HG03280 (cell line): ENCODE measurements around the gene LCLAT1.
"Not testable (repeated sequence)": the region's sequence is repeated elsewhere in the genome, so short reads cannot be mapped to it uniquely, and the experiment has no call there.

ENCODE experiments used
- ATAC-seq: cut with Tn5 transposase; IDR thresholded peaks from one replicate; pipeline ENCODE4 v1.9.1; 2021; ENCODE audit warnings: mild to moderate bottlenecking, moderate library complexity; ENCODE audit not compliant: unreplicated experiment

LCLAT1 gene

GRCh38 chr2:30583204-30583749 lies 136.2 kb downstream of the LCLAT1 start:
- ATAC-seq = no peak

DNA sequence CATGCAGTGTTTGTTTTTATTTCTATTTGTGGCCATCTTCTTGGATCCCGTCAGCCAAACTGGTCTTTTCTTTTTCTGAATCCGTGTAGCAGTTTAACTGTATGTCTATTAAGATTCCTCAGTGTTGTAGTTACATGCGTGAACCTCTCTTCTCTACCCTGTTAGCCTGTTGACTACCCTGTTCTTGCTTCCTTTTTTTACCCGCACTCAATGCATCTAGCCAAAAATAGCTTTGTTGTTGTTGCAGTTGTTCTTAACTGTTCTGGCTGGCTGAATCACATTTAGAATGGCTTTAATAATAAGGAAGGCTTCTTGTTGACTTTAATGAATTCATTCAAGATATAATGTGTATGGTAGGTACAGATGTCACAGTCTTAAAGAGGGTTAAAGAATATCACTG lies 137.1 kb downstream of the LCLAT1 start:
- ATAC-seq = peak; percentile 77

- ATAC-seq = no peak
Measured at GRCh38 chr2:30588994-30589393, 141.9 kb downstream of the LCLAT1 start.

DNA sequence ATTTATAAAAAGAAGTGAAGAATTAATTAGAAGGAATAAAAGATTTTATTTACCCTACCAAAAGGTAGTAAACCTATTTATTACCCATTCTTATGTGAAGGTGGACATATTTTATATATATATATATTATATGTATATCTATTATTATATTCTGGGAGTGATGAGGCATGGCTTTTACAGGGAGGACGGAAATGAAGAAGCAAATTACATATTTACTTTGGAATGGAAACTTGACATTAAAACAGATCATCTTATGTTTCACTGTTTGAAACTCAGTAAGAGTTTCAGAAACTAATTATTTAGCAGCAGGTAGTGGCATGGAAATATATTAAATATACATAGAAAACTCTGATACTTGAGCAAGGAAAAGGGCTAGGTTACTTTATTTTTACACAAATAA lies 143.4 kb downstream of the LCLAT1 start:
- no peak for ATAC-seq

DNA sequence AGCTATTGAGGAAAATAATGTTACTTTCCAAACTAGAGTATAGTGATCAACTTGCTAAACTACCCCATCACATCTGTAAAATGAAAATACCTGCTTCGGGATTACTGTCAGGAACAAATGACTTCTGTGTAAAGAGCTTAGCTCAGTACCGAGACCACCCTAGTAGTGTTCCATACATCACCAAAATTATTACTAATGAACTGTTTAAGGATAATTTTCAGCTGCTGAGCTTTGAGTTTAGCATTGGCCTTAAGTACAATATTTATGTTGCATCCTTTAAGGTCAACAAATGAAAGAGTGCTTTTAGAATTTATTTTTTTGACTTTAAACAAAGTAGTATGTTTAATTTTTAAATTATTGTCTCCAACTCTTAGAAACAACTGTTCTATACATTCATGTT lies 144.1 kb downstream of the LCLAT1 start:
- no peak for ATAC-seq

DNA sequence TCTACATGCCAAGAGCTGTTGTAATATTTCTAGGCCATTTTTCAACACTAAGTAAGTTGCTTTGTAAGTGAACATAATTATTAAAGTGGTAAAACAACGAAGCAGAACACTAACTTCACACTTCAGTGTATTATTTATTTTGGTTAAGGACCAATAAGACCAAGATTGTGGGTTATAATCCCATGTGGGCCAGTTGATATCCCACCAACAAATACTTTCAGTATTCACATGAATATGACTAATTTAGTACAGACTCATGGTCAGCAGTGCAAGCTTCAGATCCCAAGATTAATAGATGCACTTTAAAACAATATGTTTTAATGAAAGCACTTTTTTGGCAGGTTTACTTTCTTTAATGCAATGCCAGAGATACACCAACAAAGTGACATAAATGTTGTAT lies 154.3 kb downstream of the LCLAT1 start:
- ATAC-seq = no peak

- no peak for ATAC-seq
Measured at GRCh38 chr2:30605197-30605596, 158.2 kb downstream of the LCLAT1 start.

- ATAC-seq = no peak
Measured at GRCh38 chr2:30608643-30609042, 161.6 kb downstream of the LCLAT1 start.

- no peak for ATAC-seq
Measured at GRCh38 chr2:30611583-30611982, 164.5 kb downstream of the LCLAT1 start.

GRCh38 chr2:30612371-30612770 lies 165.3 kb downstream of the LCLAT1 start:
- no peak for ATAC-seq

- ATAC-seq = no peak
Measured at GRCh38 chr2:30613001-30613400, 166.0 kb downstream of the LCLAT1 start.

DNA sequence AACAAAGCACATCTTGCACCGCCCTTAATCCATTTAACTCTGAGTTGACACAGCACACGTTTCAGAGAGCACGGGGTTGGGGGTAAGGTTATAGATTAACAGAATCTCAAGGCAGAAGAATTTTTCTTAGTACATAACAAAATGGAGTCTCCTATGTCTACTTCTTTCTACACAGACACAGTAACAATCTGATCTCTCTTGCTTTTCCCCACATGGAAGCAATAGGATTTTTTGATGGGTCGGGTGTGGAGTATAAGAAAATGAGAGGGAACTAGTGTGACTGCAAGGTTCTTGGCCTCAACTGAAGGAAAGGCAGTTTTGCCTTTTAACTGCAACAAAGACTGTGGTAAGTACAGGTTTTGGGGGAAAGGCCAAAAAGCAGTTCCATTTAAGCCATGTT lies 167.2 kb downstream of the LCLAT1 start:
- ATAC-seq = not testable (repeated sequence)

DNA sequence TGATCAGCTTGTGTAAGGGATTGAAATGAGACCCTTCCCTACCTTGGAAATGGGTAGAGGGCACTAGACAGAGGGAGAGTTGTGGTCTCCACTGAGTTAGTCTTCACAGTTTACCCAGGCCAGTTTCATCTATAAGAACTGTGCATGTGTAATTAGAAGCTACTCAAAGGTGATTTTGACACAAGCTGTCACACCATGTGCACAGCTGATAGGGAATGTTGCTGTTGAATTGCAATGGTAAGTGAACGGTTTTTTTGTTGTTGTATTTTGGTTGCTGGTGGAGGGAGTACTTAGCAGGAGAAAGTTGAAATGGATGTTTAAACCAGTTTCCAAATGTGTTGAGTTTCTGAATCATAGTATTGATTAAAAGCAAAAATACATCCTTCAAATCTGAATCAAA lies 168.9 kb downstream of the LCLAT1 start:
- ATAC-seq = no peak

GRCh38 chr2:30620102-30620501 lies 173.1 kb downstream of the LCLAT1 start:
- no peak for ATAC-seq

DNA sequence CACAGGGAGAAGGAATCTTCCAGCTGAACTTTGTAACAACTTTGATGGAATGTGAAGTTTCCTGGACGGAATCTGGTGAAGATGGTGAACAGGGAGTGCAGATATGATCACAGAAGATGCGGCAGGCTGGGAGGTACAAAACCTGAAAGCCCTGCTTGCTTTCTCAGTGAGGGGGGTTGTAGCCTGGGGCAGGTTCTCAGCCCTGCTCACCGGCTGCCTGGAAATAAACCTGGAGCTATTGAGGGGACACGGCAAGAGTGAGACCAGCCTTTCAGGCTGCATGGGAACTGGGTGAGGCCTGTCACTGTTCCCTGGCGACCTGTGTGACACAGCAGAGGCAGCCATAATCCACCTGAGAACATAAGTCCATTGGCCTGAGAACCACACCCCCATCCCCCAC lies 174.8 kb downstream of the LCLAT1 start:
- ATAC-seq = no peak

GRCh38 chr2:30622452-30622851 lies 175.4 kb downstream of the LCLAT1 start:
- no peak for ATAC-seq

GRCh38 chr2:30625276-30625675 lies 178.2 kb downstream of the LCLAT1 start:
- no peak for ATAC-seq

DNA sequence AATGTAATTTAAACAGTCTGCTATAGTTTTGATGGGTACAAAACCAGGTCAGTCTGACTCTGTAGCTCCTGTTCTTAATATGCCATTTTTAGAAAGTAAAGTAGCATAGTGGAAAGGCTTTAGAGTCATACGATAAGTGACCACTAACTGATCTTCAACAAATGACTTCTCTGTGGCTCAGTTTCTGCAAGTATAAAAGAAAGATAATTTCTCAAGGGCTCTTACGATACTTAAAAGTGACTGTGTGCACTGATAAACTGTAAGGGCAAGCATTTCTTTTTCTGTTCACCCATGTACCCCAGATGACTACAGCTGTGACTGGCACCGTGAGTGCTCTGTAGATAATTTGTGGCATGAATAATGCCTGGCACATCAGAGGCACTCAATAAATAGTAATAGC lies 178.7 kb downstream of the LCLAT1 start:
- ATAC-seq = no peak

- ATAC-seq = no peak
Measured at GRCh38 chr2:30626397-30626796, 179.4 kb downstream of the LCLAT1 start.

GRCh38 chr2:30627151-30627550 lies 180.1 kb downstream of the LCLAT1 start:
- ATAC-seq = no peak

DNA sequence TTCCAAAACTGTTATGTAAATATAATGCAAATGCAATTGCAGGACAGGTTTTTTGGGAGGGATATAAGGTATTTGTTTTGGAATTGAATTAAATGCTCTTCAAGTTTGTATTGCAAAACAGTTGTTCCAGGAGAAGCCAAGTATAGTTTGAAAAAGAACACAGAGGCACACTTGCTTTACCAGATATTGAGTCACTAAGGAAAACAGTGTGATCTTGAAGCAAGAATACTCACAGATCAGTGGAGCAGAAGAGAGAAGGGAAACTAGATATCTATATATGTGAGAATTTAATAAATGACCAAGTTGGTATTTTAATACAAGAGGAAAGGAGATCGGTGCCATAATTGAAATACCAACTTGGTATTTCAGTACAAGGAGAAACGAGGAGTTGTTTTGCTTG lies 181.3 kb downstream of the LCLAT1 start:
- no peak for ATAC-seq

DNA sequence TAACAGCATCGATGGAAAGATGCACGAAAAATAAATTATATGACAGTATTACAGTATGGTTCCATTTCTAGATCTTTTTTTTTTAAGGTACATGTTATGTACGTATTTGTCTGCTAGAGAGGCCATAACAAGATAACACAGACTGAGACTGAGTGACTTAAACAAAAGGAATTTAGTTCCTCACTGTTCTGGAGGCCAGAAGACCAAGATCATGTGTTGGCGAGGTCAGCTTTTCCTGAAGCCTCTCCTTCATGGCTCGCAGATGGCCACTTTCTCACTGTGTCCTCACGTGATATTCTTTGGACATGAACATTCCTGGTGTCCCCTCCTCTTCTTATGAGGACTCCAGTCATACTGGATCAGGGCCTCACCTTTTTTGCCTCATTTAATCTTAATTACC lies 182.8 kb downstream of the LCLAT1 start:
- no peak for ATAC-seq

GRCh38 chr2:30631051-30631671 lies 184.1 kb downstream of the LCLAT1 start:
- peak; percentile 52 for ATAC-seq
